Astrocyte of the cerebellum (primary cell): Measurements from ENCODE around the gene SHISAL1.
"Not testable (repeated sequence)": the region's sequence is repeated elsewhere in the genome, so short reads cannot be mapped to it uniquely, and the experiment has no call there.

Experiments
- DNase-seq: peaks from one replicate; pipeline ENCODE4 v3.0.0-alpha.2; 2011; ENCODE audit warnings: low read depth
- H3K4me3 ChIP-seq: 2 replicates; pipeline ENCODE4 v1.5.1; 2011; ENCODE audit warnings: mild to moderate bottlenecking, low read depth, low read length, moderate library complexity
- in situ Hi-C: cut with HindIII; loops from 2 replicates; pipeline ENCODE4 v1.10.0; 2017; ENCODE audit warnings: low sequenced_read_pairs
- TF ChIP-seq, protein P1 (sequence below): IDR thresholded peaks from 2 replicates; pipeline ENCODE4 v1.5.1; 2012; ENCODE audit warnings: low read length, low read depth, moderate library complexity, mild to moderate bottlenecking; ENCODE audit errors: missing control alignments

The SHISAL1 gene

DNA sequence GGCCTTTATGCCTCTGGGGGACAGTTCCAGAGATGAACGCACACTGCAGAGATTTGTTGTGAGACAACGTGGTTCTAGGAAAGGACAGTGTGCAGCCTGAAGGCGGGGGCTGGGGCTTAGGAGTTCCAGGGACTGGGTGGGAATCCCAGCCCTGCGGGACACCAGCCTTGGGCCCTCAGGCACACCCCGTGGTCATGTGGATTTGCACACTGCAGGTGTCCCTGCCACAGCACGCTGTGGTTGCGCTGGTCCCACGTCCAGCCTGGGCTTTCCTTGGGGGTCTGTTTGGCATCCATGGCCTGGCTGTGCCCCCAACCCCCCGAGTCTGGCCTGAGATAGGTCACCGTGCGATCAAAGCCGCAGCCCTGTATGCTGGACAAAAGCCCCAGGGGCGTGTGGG lies 7.3 kb downstream of the SHISAL1 start:
- H3K4me3 ChIP-seq, result no peak overlapping the region
- TF ChIP-seq, protein P1, sequence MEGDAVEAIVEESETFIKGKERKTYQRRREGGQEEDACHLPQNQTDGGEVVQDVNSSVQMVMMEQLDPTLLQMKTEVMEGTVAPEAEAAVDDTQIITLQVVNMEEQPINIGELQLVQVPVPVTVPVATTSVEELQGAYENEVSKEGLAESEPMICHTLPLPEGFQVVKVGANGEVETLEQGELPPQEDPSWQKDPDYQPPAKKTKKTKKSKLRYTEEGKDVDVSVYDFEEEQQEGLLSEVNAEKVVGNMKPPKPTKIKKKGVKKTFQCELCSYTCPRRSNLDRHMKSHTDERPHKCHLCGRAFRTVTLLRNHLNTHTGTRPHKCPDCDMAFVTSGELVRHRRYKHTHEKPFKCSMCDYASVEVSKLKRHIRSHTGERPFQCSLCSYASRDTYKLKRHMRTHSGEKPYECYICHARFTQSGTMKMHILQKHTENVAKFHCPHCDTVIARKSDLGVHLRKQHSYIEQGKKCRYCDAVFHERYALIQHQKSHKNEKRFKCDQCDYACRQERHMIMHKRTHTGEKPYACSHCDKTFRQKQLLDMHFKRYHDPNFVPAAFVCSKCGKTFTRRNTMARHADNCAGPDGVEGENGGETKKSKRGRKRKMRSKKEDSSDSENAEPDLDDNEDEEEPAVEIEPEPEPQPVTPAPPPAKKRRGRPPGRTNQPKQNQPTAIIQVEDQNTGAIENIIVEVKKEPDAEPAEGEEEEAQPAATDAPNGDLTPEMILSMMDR, result no peak
- in situ Hi-C loops, result loop anchor here (5.0 to 10.0 kb wide), 3 partner anchors 52 to 281 kb away; partner anchors contain the start of gene PARVB
- no peak for DNase-seq

DNA sequence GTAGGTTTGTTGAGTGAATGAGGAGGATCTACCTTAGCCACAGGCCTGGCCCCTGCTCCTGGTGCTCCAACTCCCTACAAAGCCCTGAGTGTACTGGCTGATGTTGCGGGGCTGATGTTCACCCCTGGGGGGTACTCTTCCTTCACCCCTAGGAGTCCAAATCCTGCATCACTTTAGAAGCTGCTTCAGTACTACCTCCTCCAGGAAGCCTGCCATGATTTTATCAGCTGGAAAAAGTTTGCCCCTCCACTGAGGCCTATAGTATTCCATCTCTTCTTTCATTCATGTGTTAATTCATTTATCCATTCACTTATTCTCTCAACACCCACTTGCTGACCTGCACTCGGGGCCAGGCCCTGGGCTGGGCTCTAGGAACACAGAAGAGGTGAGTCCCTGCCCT lies 7.8 kb downstream of the SHISAL1 start:
- no peak for DNase-seq
- H3K4me3 ChIP-seq, result no peak overlapping the region
- TF ChIP-seq, protein P1, result no peak
- in situ Hi-C loops, result loop anchor here (5.0 to 10.0 kb wide), 3 partner anchors 52 to 280 kb away; partner anchors contain the start of gene PARVB

DNA sequence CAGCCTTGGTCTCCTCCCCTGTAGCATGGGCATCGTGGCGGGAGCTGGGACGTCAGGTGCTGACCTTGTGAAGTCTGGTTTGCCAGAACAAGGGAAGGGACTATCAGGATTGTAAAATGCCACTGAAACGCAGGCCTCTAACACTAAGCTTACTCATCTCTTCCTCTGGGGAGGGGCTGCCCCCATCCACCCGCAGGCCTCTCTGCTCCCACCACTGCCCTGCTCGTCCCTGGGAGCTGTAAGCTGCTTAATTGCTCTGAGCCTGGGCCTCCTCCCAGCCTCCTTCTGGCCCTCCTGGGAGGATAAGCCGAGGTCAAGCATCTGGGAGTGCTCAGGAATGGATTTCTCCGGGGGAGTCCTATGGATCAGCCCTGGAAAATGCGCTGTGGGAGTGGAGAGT lies 8.4 kb downstream of the SHISAL1 start:
- TF ChIP-seq, protein P1, result no peak
- no peak overlapping the region for H3K4me3 ChIP-seq
- in situ Hi-C loops, result loop anchor here (10.0 kb wide), 2 partner anchors 150 to 280 kb away; partner anchors contain the start of gene PARVB
- DNase-seq, result no peak

DNA sequence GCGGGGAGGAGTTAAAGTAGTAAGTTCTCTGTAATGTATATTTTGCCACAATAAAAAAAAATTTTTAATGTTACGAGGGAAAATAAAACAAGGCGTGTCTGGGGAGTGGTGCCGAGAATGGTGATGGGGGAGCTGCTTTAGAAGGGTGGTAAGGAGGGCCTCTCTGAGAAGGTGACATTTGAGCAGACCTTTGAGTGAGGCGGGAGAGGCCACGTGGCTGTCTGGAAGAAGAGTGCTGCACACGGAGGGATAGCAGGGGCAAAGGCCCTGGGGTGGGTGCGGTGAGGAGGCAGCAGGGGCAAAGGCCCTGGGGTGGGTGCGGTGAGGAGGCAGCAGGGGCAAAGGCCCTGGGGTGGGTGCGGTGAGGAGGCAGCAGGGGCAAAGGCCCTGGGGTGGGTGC lies 10.4 kb downstream of the SHISAL1 start:
- not testable (repeated sequence) for DNase-seq
- in situ Hi-C loops, result loop anchor here (10.0 kb wide), 2 partner anchors 148 to 278 kb away; partner anchors contain the start of gene PARVB

DNA sequence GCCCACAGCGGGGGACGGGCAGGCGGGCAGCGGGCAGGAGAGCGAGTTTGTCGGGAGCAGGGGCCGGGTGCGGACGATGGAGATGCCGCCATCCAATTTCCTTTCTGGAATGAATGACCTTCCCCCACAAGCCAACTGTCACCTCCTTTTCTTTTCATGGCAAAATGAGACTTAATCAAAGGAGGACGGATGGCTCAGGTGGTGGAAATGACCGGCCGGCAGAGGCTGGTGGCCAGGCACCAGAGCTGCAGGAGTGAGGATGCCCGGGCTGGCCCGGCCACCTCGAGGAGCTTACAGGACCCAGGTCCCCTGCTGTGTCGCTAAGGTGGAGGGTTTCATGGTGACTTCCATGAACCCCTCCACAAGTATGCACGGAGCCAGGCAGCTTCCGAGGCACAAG lies 11.7 kb downstream of the SHISAL1 start:
- TF ChIP-seq, protein P1, result no peak

More for the DNA sequence above, 10.4 kb downstream of the SHISAL1 start:
- H3K4me3 ChIP-seq, result not testable (repeated sequence)

DNA sequence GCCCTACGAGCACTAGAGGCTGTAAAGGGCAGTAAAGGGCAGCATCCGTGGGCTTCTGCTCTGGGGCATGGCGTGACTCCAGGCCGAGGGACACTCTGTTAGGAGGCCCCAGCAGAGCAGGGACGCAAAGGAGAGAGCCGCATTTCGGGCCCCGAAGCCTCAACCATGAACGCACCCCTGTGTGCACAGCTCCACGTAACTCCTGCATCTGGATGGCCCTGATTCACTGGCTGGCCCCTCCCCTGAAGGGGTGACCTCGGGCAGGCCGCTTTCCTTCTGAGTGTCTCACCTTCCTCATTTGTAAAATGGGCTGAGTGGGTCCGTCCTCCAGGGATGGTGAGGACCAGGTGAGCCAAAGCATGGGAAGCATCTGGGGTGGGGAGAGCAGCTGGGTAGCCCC lies 13.6 kb downstream of the SHISAL1 start:
- TF ChIP-seq, protein P1, result no peak
- DNase-seq, result no peak
- no peak overlapping the region for H3K4me3 ChIP-seq
- in situ Hi-C loops, result no loop called here

More for the DNA sequence above, 11.7 kb downstream of the SHISAL1 start:
- no peak overlapping the region for H3K4me3 ChIP-seq
- in situ Hi-C loops, result loop anchor here (10.0 kb wide), 2 partner anchors 146 to 276 kb away; partner anchors contain the start of gene PARVB
- DNase-seq, result no peak

DNA sequence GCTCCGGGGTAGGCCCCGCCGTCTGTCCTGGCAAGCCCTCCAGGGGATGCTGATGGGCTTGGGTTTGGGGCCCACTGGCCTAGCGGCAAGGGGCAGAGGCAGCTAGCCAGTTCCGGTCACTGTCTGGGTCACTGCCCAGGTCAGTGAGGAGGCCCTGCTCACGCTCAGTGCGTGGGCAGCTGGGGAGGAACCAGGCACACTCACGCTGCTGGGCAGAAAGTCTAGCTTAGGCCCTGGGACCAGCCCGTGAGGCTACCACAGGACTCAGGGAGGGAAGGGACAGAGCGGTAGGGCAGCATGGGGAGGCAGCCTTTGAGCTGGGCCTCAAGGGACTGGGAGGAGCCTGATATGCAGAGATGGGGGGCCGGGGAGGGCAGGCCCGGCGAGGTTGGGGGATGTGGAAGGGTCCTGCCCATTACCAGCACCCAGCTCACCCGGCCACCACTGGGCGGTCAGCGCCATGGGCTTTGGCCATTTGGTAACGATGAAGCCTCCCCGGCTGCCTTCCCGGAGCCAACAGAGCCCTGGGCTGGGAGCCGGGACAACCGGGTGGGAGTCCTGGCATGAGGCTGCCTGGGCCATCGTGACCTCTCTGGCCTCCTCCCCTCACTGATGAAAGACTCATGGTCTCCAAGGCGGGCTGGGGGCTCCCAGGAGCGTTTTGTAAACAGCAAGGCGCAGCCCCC lies 14.2 kb downstream of the SHISAL1 start:
- in situ Hi-C loops, result no loop called here
- no peak for DNase-seq
- TF ChIP-seq, protein P1, result no peak
- H3K4me3 ChIP-seq, result no peak overlapping the region
